Endothelial cell of umbilical vein (primary cell): Measurements from ENCODE around the gene MTPN. TPM values are rescaled to one million over a fixed set of nuclear protein-coding genes. Genes with fewer than 3 reads are reported as not detected.

ENCODE experiments used
- BruUV-seq: library from RNA; stranded (reverse); fragments of 400-500 nt; replicated peaks from 2 replicates; lab custom pipeline; 2021; lab: Mats Ljungman, UMichigan
- CTCF ChIA-PET: fragments of 300-600, 350-600 bp; sonication (Branson Sonifier 250); formaldehyde crosslinking; loops from one replicate; lab custom pipeline; 2021; ENCODE audit warnings: antibody characterized with exemption, inconsistent platforms; lab: Charles Lee
- POLR2A ChIA-PET: fragments of 300-600, 350-600 bp; sonication (Branson Sonifier 250); formaldehyde crosslinking; loops from one replicate; lab custom pipeline; 2021; ENCODE audit warnings: antibody characterized with exemption, inconsistent platforms; lab: Charles Lee
- DNase-seq: peaks from one replicate; pipeline ENCODE4 v3.0.0-alpha.2; 2011; ENCODE audit warnings: low read depth, low spot score
- FAIRE-seq: peaks from 2 replicates; lab custom pipeline; 2011; peaks lifted over from hg19 to GRCh38; lab: Jason Lieb, UNC
- H2AFZ ChIP-seq: 2 replicates; pipeline ENCODE4 v1.6.0; 2012; ENCODE audit warnings: low read depth, low read length, control low read depth, inconsistent platforms
- H3K27ac ChIP-seq: 2 replicates; pipeline ENCODE4 v1.5.1; 2011; ENCODE audit warnings: low read depth, mild to moderate bottlenecking, control low read depth, low read length, moderate library complexity; ENCODE audit not compliant: insufficient read depth
- H3K27me3 ChIP-seq, 2 experiments: 2 replicates each; pipeline versions ENCODE4 v1.6.0 to v1.6.1; 2011; ENCODE audit warnings: low read length in 2 of 2, mixed read lengths in 1 of 2; ENCODE audit not compliant: control insufficient read depth in 2 of 2, insufficient read depth in 2 of 2
- H3K36me3 ChIP-seq, 2 experiments: 2 replicates in 1 of 2; 3 replicates in 1 of 2; pipeline ENCODE4 v1.5.1; 2011; ENCODE audit warnings: low read length in 2 of 2, mild to moderate bottlenecking in 1 of 2, moderate library complexity in 1 of 2; ENCODE audit not compliant: control insufficient read depth in 2 of 2, insufficient read depth in 2 of 2; ENCODE audit errors: extremely low read depth in 1 of 2
- H3K4me1 ChIP-seq: 3 replicates; pipeline ENCODE4 v1.5.1; 2011; ENCODE audit warnings: mild to moderate bottlenecking, low read length; ENCODE audit not compliant: control insufficient read depth, insufficient read depth; ENCODE audit errors: extremely low read depth
- H3K4me2 ChIP-seq: 2 replicates; pipeline ENCODE4 v1.6.1; 2011; ENCODE audit warnings: low read length, control low read depth, mixed read lengths; ENCODE audit not compliant: insufficient read depth
- H3K4me3 ChIP-seq, 3 experiments: fragments of 200-600 bp in 1 of 3; sonication (generic), shearing (Covaris generic) in 1 of 3; replicated peaks in 1 of 3; 2 replicates each; pipeline ENCODE4 v1.5.1; 2011 to 2016; ENCODE audit warnings: control low read depth in 3 of 3, low read length in 3 of 3, mild to moderate bottlenecking in 2 of 3, inconsistent platforms in 1 of 3, low read depth in 1 of 3, moderate library complexity in 1 of 3; ENCODE audit not compliant: insufficient read depth in 1 of 3
- H3K79me2 ChIP-seq: 2 replicates; pipeline ENCODE4 v1.6.0; 2012; ENCODE audit warnings: low read length, inconsistent platforms; ENCODE audit not compliant: control insufficient read depth, insufficient read depth
- H3K9ac ChIP-seq: replicated peaks from 2 replicates; pipeline ENCODE3; 2011; ENCODE audit warnings: low read length, control low read depth; ENCODE audit not compliant: insufficient read depth; ENCODE audit errors: extremely low read depth
- H3K9me1 ChIP-seq: replicated peaks from 3 replicates; pipeline ENCODE4 v1.6.0; 2011; ENCODE audit warnings: mild to moderate bottlenecking, low read length; ENCODE audit not compliant: control insufficient read depth, insufficient read depth; ENCODE audit errors: extremely low read depth
- H3K9me3 ChIP-seq: replicated peaks from 2 replicates; pipeline ENCODE4 v1.5.1; 2012; ENCODE audit warnings: low read length, inconsistent platforms; ENCODE audit not compliant: control insufficient read depth, insufficient read depth
- H4K20me1 ChIP-seq: replicated peaks from 2 replicates; pipeline ENCODE3; 2011; ENCODE audit warnings: mild to moderate bottlenecking, low read length; ENCODE audit not compliant: control insufficient read depth, insufficient read depth; ENCODE audit errors: extremely low read depth
- CTCF ChIP-seq, 2 donors: IDR thresholded peaks; 1 replicate in 1 of 2; 2 replicates in 1 of 2; pipeline ENCODE4 v1.5.1; 2011; ENCODE audit warnings: low read length in 2 of 2, mild to moderate bottlenecking in 2 of 2, moderate library complexity in 2 of 2, control low read depth in 1 of 2, inconsistent platforms in 1 of 2, low read depth in 1 of 2; ENCODE audit not compliant: insufficient read depth in 1 of 2; ENCODE audit errors: extremely low read depth in 1 of 2
- EZH2 ChIP-seq: IDR thresholded peaks from 2 replicates; pipeline ENCODE4 v1.6.1; 2012; ENCODE audit warnings: borderline replicate concordance, low read depth, mild to moderate bottlenecking, moderate library complexity, low read length, inconsistent platforms; ENCODE audit not compliant: severe bottlenecking
- FOS ChIP-seq: IDR thresholded peaks from 2 replicates; pipeline ENCODE4 v1.6.1; 2011; ENCODE audit warnings: mild to moderate bottlenecking, low read length, moderate library complexity, borderline replicate concordance; ENCODE audit not compliant: insufficient read depth
- GATA2 ChIP-seq: IDR thresholded peaks from 2 replicates; pipeline ENCODE4 v1.7.0; 2011; ENCODE audit warnings: low read depth, mild to moderate bottlenecking, moderate library complexity, mixed read lengths, low read length; ENCODE audit not compliant: insufficient read length, insufficient read depth
- JUN ChIP-seq: IDR thresholded peaks from 2 replicates; pipeline ENCODE4 v1.6.1; 2011; ENCODE audit warnings: borderline replicate concordance, low read depth; ENCODE audit not compliant: insufficient read length, insufficient read depth
- MAX ChIP-seq: IDR thresholded peaks from 2 replicates; pipeline ENCODE4 v1.6.1; 2011; ENCODE audit not compliant: insufficient read depth, insufficient read length
- MYC ChIP-seq: IDR thresholded peaks from one replicate; pipeline ENCODE4 v1.6.1; 2011; ENCODE audit warnings: mild to moderate bottlenecking, low read depth, low read length
- POLR2A ChIP-seq: IDR thresholded peaks from 2 replicates; pipeline ENCODE4 v1.6.1; 2012; ENCODE audit warnings: low read depth, mild to moderate bottlenecking, control low read depth, low read length
- POLR2AphosphoS5 ChIP-seq: IDR thresholded peaks from 2 replicates; pipeline ENCODE4 v1.6.1; 2012; ENCODE audit warnings: low read depth, mild to moderate bottlenecking, control low read depth, low read length, moderate library complexity; ENCODE audit not compliant: insufficient read depth
- dilution Hi-C: fragments of 300-500 bp; cut with MboI; formaldehyde crosslinking; loops from one replicate; pipeline ENCODE4 v1.15.0; 2019; ENCODE audit warnings: low sequenced_read_pairs; ENCODE audit not compliant: extremely low pct_ligation_motif_present
- intact Hi-C: fragments of 100-400 bp; cut with micrococcal nuclease; formaldehyde crosslinking; loops from one replicate; pipeline ENCODE4 v1.10.0; 2022
- polyA plus RNA-seq, 4 experiments: library from polyadenylated mRNA; depleted of rRNA in 3 of 4; stranded (reverse) in 3 of 4; unstranded in 1 of 4; fragments of >200 nt; gene quantifications; 2 replicates each; pipeline versions ENCODE4 v1.2.1 to v1.2.3, GENCODE V29; 2011 to 2012; ENCODE audit warnings: missing spikeins in 1 of 4
- total RNA-seq: library from RNA; stranded (reverse); gene quantifications from 2 replicates; pipeline ENCODE4 v1.2.3, GENCODE V29; 2021

The MTPN gene
- total and polyA plus RNA-seq, 2 donors (not counting 3 experiments of a cell fraction or from before 2014, with no cell fraction given), result 58.1 to 174 TPM

- CTCF ChIA-PET, result no interaction called here
- FAIRE-seq (no peak), DNase-seq (no peak)
- H4K20me1 ChIP-seq, result peaks cover 16% of the 10 kb centered on the region
- TF ChIP-seq FOS, result no peak
- TF ChIP-seq POLR2A, result no peak
- TF ChIP-seq MYC, result no peak
- no peak for TF ChIP-seq EZH2
- no peak for TF ChIP-seq POLR2AphosphoS5
- H3K4me2 ChIP-seq, result no peak overlapping the region
- POLR2A ChIA-PET, result no interaction called here
- peak overlapping the region; percentile 3 for H3K9ac ChIP-seq
- BruUV-seq, result no TSS peak
- H2AFZ ChIP-seq, result no peak overlapping the region
- H3K9me3 ChIP-seq, result no peaks in the 10 kb centered on the region
- no peak overlapping the region for H3K4me3 ChIP-seq
- intact Hi-C loops, result no loop called here
- no peaks in the 10 kb centered on the region for H3K4me1 ChIP-seq
- no peaks in the 10 kb centered on the region for H3K27me3 ChIP-seq
- peaks cover 97% of the 10 kb centered on the region for H3K79me2 ChIP-seq
- H3K27ac ChIP-seq, result no peak overlapping the region
- dilution Hi-C loops, result no loop called here
- H3K9me1 ChIP-seq, result no peaks in the 10 kb centered on the region
- no peaks in the 10 kb centered on the region for H3K36me3 ChIP-seq
These were observed 17.4 kb downstream of the MTPN start for GRCh38 chr7:135959646-135960363.

- H3K79me2 ChIP-seq, result peaks cover 98% of the 10 kb centered on the region
- no peaks in the 10 kb centered on the region for H3K9me3 ChIP-seq
- POLR2A ChIA-PET, result no interaction called here
- H3K4me2 ChIP-seq, result no peak overlapping the region
- dilution Hi-C loops (no loop called here), intact Hi-C loops (no loop called here)
- no peak overlapping the region for H3K4me3 ChIP-seq
- FAIRE-seq (no peak), DNase-seq (no peak)
- no peak overlapping the region for H2AFZ ChIP-seq
- BruUV-seq, result no TSS peak
- no peaks in the 10 kb centered on the region for H3K36me3 ChIP-seq
- H3K27me3 ChIP-seq, result no peaks in the 10 kb centered on the region
- H3K27ac ChIP-seq, result no peak overlapping the region
- CTCF ChIA-PET, result no interaction called here
- no peaks in the 10 kb centered on the region for H3K9me1 ChIP-seq
- no peaks in the 10 kb centered on the region for H3K4me1 ChIP-seq
- H3K9ac ChIP-seq, result no peak overlapping the region
- TF ChIP-seq MAX (no peak), POLR2A (no peak), POLR2AphosphoS5 (no peak), GATA2 (no peak), MYC (no peak), JUN (no peak), EZH2 (no peak), FOS (no peak), CTCF (IDR thresholded peaks at IDR 0.05; ENCODE audit: extremely low read depth in 1 of 2, insufficient read depth in 1 of 2, low read depth in 1 of 2, low read length in 2 of 2) (no peak)
- H4K20me1 ChIP-seq, result peaks cover 18% of the 10 kb centered on the region
These were observed 19.0 kb downstream of the MTPN start for GRCh38 chr7:135958173-135958572.
